Measurements from ENCODE around the gene RNU5D-1. TPM values are rescaled to one million over a fixed set of nuclear protein-coding genes. Genes with fewer than 3 reads are reported as not detected.

Gene RNU5D-1
- total RNA-seq, 1 experiment from 2014 or later, result not detected

- peaks cover 9% of the 10 kb centered on the region for H3K4me1 Mint-ChIP-seq
- H3K27ac Mint-ChIP-seq, result no peak overlapping the region
- no peak for DNase-seq (ENCODE audit: low spot score)
- CTCF ChIA-PET, result no interaction called here
- H3K36me3 Mint-ChIP-seq, result no peaks in the 10 kb centered on the region
- ATAC-seq, result no peak
- H3K9me3 Mint-ChIP-seq, result no peaks in the 10 kb centered on the region
- H3K27me3 Mint-ChIP-seq (ENCODE audit: low read depth), result peaks cover 3% of the 10 kb centered on the region; the same call in 1 of the 2 replicates
- POLR2A ChIA-PET, result no interaction called here
- no peak overlapping the region for H3K4me3 Mint-ChIP-seq
- TF ChIP-seq ZMAT4 (CRISPR knock-in tag; IDR thresholded peaks at IDR 0.05) (no peak), ZBTB21 (CRISPR knock-in tag; IDR thresholded peaks at IDR 0.05; ENCODE audit: borderline replicate concordance) (no peak), GABPB1 (CRISPR knock-in tag; IDR thresholded peaks at IDR 0.05) (no peak), RELA (CRISPR knock-in tag; IDR thresholded peaks at IDR 0.05; ENCODE audit: borderline replicate concordance) (no peak), TEAD4 (CRISPR knock-in tag; IDR thresholded peaks at IDR 0.05) (no peak), ELF4 (CRISPR knock-in tag; IDR thresholded peaks at IDR 0.05; ENCODE audit: low read depth) (no peak)
- TF ChIP-seq, protein P1, sequence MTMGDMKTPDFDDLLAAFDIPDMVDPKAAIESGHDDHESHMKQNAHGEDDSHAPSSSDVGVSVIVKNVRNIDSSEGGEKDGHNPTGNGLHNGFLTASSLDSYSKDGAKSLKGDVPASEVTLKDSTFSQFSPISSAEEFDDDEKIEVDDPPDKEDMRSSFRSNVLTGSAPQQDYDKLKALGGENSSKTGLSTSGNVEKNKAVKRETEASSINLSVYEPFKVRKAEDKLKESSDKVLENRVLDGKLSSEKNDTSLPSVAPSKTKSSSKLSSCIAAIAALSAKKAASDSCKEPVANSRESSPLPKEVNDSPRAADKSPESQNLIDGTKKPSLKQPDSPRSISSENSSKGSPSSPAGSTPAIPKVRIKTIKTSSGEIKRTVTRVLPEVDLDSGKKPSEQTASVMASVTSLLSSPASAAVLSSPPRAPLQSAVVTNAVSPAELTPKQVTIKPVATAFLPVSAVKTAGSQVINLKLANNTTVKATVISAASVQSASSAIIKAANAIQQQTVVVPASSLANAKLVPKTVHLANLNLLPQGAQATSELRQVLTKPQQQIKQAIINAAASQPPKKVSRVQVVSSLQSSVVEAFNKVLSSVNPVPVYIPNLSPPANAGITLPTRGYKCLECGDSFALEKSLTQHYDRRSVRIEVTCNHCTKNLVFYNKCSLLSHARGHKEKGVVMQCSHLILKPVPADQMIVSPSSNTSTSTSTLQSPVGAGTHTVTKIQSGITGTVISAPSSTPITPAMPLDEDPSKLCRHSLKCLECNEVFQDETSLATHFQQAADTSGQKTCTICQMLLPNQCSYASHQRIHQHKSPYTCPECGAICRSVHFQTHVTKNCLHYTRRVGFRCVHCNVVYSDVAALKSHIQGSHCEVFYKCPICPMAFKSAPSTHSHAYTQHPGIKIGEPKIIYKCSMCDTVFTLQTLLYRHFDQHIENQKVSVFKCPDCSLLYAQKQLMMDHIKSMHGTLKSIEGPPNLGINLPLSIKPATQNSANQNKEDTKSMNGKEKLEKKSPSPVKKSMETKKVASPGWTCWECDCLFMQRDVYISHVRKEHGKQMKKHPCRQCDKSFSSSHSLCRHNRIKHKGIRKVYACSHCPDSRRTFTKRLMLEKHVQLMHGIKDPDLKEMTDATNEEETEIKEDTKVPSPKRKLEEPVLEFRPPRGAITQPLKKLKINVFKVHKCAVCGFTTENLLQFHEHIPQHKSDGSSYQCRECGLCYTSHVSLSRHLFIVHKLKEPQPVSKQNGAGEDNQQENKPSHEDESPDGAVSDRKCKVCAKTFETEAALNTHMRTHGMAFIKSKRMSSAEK (CRISPR knock-in tag; IDR thresholded peaks at IDR 0.05; ENCODE audit: borderline replicate concordance), result no peak
Measured at GRCh38 chr1:44693900-44694299, 37.1 kb downstream of the RNU5D-1 start.

- Mint-ChIP-seq H3K36me3 (no peaks in the 10 kb centered on the region), H3K27me3 (ENCODE audit: low read depth) (peaks cover 3% of the 10 kb centered on the region; the same call in 1 of the 2 replicates), H3K9me3 (no peaks in the 10 kb centered on the region), H3K27ac (no peak overlapping the region), H3K4me3 (no peak overlapping the region), H3K4me1 (peaks cover 16% of the 10 kb centered on the region)
- no peak for DNase-seq (ENCODE audit: low spot score)
- ChIA-PET POLR2A (no interaction called here), CTCF (interaction anchor here (0.6 kb wide), 1 partner anchor 11 kb away, joined by 3 read pairs; no protein-coding TSS in a partner anchor)
- TF ChIP-seq, protein P2, sequence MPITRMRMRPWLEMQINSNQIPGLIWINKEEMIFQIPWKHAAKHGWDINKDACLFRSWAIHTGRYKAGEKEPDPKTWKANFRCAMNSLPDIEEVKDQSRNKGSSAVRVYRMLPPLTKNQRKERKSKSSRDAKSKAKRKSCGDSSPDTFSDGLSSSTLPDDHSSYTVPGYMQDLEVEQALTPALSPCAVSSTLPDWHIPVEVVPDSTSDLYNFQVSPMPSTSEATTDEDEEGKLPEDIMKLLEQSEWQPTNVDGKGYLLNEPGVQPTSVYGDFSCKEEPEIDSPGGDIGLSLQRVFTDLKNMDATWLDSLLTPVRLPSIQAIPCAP (CRISPR knock-in tag; IDR thresholded peaks at IDR 0.05), result no peak
- TF ChIP-seq GABPB1 (CRISPR knock-in tag; IDR thresholded peaks at IDR 0.05) (no peak), EMX1 (CRISPR knock-in tag; IDR thresholded peaks at IDR 0.05) (no peak), ZMAT4 (CRISPR knock-in tag; IDR thresholded peaks at IDR 0.05) (no peak), ZNF671 (CRISPR knock-in tag; IDR thresholded peaks at IDR 0.05) (no peak), ZNF423 (CRISPR knock-in tag; IDR thresholded peaks at IDR 0.05) (no peak), SMAD4 (CRISPR knock-in tag; IDR thresholded peaks at IDR 0.05) (no peak), FOXP1 (CRISPR knock-in tag; IDR thresholded peaks at IDR 0.05; ENCODE audit: borderline replicate concordance) (no peak), ELF4 (CRISPR knock-in tag; IDR thresholded peaks at IDR 0.05; ENCODE audit: low read depth) (no peak)
- ATAC-seq, result no peak
Measured at GRCh38 chr1:44693159-44693558, 37.8 kb downstream of the RNU5D-1 start.

DNA sequence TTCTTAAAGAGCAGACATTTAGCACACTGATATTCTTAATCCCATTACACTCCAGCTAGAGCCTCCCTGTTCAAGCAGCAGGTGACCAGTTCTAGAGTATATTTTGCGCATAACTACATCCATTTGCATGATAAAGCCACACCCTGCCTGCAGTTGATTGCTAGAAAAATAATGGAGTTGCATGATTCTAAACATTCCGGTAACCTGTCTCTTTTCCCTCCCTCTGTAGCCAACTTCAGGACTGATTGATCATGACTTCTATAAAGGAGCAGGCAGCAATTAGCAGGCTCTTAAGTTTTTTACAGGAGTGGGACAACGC, 41.6 kb downstream of the RNU5D-1 start:
- DNase-seq (ENCODE audit: low spot score) (no peak), ATAC-seq (no peak)
- H3K27me3 Mint-ChIP-seq (ENCODE audit: low read depth), result no peaks in the 10 kb centered on the region
- no peaks in the 10 kb centered on the region for H3K36me3 Mint-ChIP-seq
- no peak overlapping the region for H3K27ac Mint-ChIP-seq
- ChIA-PET POLR2A (no interaction called here), CTCF (interaction anchor here (0.7 to 1.0 kb wide), 3 partner anchors 13 to 17 kb away, joined by 3 read pairs; no protein-coding TSS in a partner anchor)
- H3K4me3 Mint-ChIP-seq, result no peak overlapping the region
- peaks cover 28% of the 10 kb centered on the region for H3K4me1 Mint-ChIP-seq
- H3K9me3 Mint-ChIP-seq, result no peaks in the 10 kb centered on the region
- no peak for TF ChIP-seq HMGXB4 (CRISPR knock-in tag; IDR thresholded peaks at IDR 0.05)
- no peak for TF ChIP-seq ZNF138 (CRISPR knock-in tag; conservative IDR thresholded peaks at IDR 0.05)
- TF ChIP-seq RELA (CRISPR knock-in tag; IDR thresholded peaks at IDR 0.05; ENCODE audit: borderline replicate concordance), result no peak
- TF ChIP-seq NFATC4 (CRISPR knock-in tag; IDR thresholded peaks at IDR 0.05), result no peak
- TF ChIP-seq, protein P3, sequence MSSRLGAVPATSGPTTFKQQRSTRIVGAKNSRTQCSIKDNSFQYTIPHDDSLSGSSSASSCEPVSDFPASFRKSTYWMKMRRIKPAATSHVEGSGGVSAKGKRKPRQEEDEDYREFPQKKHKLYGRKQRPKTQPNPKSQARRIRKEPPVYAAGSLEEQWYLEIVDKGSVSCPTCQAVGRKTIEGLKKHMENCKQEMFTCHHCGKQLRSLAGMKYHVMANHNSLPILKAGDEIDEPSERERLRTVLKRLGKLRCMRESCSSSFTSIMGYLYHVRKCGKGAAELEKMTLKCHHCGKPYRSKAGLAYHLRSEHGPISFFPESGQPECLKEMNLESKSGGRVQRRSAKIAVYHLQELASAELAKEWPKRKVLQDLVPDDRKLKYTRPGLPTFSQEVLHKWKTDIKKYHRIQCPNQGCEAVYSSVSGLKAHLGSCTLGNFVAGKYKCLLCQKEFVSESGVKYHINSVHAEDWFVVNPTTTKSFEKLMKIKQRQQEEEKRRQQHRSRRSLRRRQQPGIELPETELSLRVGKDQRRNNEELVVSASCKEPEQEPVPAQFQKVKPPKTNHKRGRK (CRISPR knock-in tag; IDR thresholded peaks at IDR 0.05; ENCODE audit: borderline replicate concordance), result no peak
- TF ChIP-seq, protein P4, sequence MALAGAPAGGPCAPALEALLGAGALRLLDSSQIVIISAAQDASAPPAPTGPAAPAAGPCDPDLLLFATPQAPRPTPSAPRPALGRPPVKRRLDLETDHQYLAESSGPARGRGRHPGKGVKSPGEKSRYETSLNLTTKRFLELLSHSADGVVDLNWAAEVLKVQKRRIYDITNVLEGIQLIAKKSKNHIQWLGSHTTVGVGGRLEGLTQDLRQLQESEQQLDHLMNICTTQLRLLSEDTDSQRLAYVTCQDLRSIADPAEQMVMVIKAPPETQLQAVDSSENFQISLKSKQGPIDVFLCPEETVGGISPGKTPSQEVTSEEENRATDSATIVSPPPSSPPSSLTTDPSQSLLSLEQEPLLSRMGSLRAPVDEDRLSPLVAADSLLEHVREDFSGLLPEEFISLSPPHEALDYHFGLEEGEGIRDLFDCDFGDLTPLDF (CRISPR knock-in tag; IDR thresholded peaks at IDR 0.05), result no peak
- no peak for TF ChIP-seq ZBTB43 (CRISPR knock-in tag; IDR thresholded peaks at IDR 0.05)
- TF ChIP-seq ESRRA (CRISPR knock-in tag; IDR thresholded peaks at IDR 0.05; ENCODE audit: borderline replicate concordance), result no peak
- no peak for TF ChIP-seq ZNF263 (CRISPR knock-in tag; IDR thresholded peaks at IDR 0.05; ENCODE audit: low read depth)
